SK-N-SH (cell line): ENCODE measurements around the gene SMAD7. TPM values are rescaled to one million over a fixed set of nuclear protein-coding genes. Genes with fewer than 3 reads are reported as not detected.

Experiments
- CTCF ChIA-PET: fragments of 300-600, 350-600 bp; formaldehyde crosslinking; extraction: SDS; loops from one replicate; lab custom pipeline; 2021; lab: Yijun Ruan, JAX
- POLR2A ChIA-PET: fragments of 350-600 bp; sonication (Branson Sonifier 250); formaldehyde crosslinking; extraction: SDS; loops from one replicate; lab custom pipeline; 2020; ENCODE audit warnings: antibody characterized with exemption, inconsistent platforms; lab: Yijun Ruan, JAX
- DNase-seq: peaks from one replicate; pipeline ENCODE4 v3.0.0; 2012
- H2AFZ ChIP-seq: fragments of 200-600 bp; sonication (generic); 2 replicates; pipeline ENCODE4 v1.8.1; 2016; ENCODE audit warnings: antibody characterized with exemption, mild to moderate bottlenecking, low read depth
- H3F3A ChIP-seq: fragments of 200-600 bp; sonication (generic); replicated peaks from 2 replicates; pipeline ENCODE3; 2016; ENCODE audit warnings: antibody characterized with exemption, mild to moderate bottlenecking; ENCODE audit not compliant: insufficient read depth
- H3K27ac ChIP-seq, 2 experiments: fragments of 200-500 bp in 1 of 2; fragments of 200-600 bp in 1 of 2; sonication (Bioruptor generic) in 1 of 2; sonication (generic), shearing (Covaris generic) in 1 of 2; 2 replicates each; pipeline versions ENCODE4 v1.5.1 to v1.6.1; 2014 to 2016; ENCODE audit warnings: low read depth in 2 of 2, inconsistent platforms in 1 of 2, low read length in 1 of 2, mild to moderate bottlenecking in 1 of 2, mixed read lengths in 1 of 2
- H3K27me3 ChIP-seq: fragments of 200-600 bp; sonication (generic), shearing (Covaris generic); 2 replicates; pipeline ENCODE4 v1.6.1; 2016; ENCODE audit warnings: mixed run types; ENCODE audit not compliant: insufficient read depth
- H3K36me3 ChIP-seq, 2 experiments: fragments of 200-500 bp in 1 of 2; fragments of 200-600 bp in 1 of 2; sonication (Bioruptor generic) in 1 of 2; sonication (generic) in 1 of 2; replicated peaks in 1 of 2; 2 replicates each; pipeline versions ENCODE3 to v1.5.1; 2014 to 2016; ENCODE audit warnings: low read length in 1 of 2, mild to moderate bottlenecking in 1 of 2; ENCODE audit not compliant: insufficient read depth in 2 of 2, control insufficient read depth in 1 of 2
- H3K4me1 ChIP-seq, 2 experiments: fragments of 200-500 bp in 1 of 2; fragments of 200-600 bp in 1 of 2; sonication (Bioruptor generic) in 1 of 2; sonication (generic), shearing (Covaris generic) in 1 of 2; 2 replicates each; pipeline versions ENCODE4 v1.5.1 to v1.6.1; 2014 to 2016; ENCODE audit warnings: low read depth in 1 of 2, low read length in 1 of 2, mixed run types in 1 of 2; ENCODE audit not compliant: insufficient read depth in 2 of 2, control insufficient read depth in 1 of 2
- H3K4me2 ChIP-seq: fragments of 200-600 bp; sonication (generic), shearing (Covaris generic); 2 replicates; pipeline ENCODE4 v1.6.1; 2017; ENCODE audit warnings: mixed run types
- H3K4me3 ChIP-seq, 2 experiments: fragments of 200-500 bp in 1 of 2; fragments of 200-600 bp in 1 of 2; sonication (Bioruptor generic) in 1 of 2; sonication (generic), shearing (Covaris generic) in 1 of 2; 2 replicates each; pipeline versions ENCODE4 v1.5.1 to v1.8.1; 2014 to 2016; ENCODE audit warnings: low read depth in 2 of 2, inconsistent platforms in 1 of 2, low read length in 1 of 2, mild to moderate bottlenecking in 1 of 2, mixed read lengths in 1 of 2, moderate library complexity in 1 of 2
- H3K79me2 ChIP-seq: fragments of 200-600 bp; sonication (generic); 2 replicates; pipeline ENCODE4 v1.8.1; 2017; ENCODE audit warnings: mild to moderate bottlenecking; ENCODE audit not compliant: insufficient read depth
- H3K9ac ChIP-seq: fragments of 200-600 bp; sonication (generic); 2 replicates; pipeline ENCODE4 v1.6.1; 2017; ENCODE audit warnings: mixed run types
- H3K9me2 ChIP-seq: fragments of 200-600 bp; sonication (generic); 2 replicates; pipeline ENCODE4 v1.6.1; 2017; ENCODE audit warnings: mixed run types
- H3K9me3 ChIP-seq: fragments of 200-600 bp; sonication (generic); 2 replicates; pipeline ENCODE4 v1.6.1; 2017; ENCODE audit warnings: mixed run types, mild to moderate bottlenecking, moderate library complexity
- H4K20me1 ChIP-seq: fragments of 200-600 bp; sonication (generic); 2 replicates; pipeline ENCODE4 v1.6.1; 2017; ENCODE audit warnings: mild to moderate bottlenecking, mixed run types; ENCODE audit not compliant: insufficient read depth
- CHD2 ChIP-seq: fragments of 150-350 bp; IDR thresholded peaks from 2 replicates; pipeline ENCODE4 v1.6.1; 2018; ENCODE audit warnings: low read length; ENCODE audit not compliant: partially characterized antibody
- EZH2phosphoT487 ChIP-seq: fragments of 200-600 bp; sonication (generic); IDR thresholded peaks from 2 replicates; pipeline ENCODE4 v1.6.1; 2017; ENCODE audit warnings: low read depth, mixed run types, mild to moderate bottlenecking, antibody characterized with exemption, moderate library complexity, borderline replicate concordance
- FOSL2 ChIP-seq: IDR thresholded peaks from 2 replicates; pipeline ENCODE4 v1.4.0; 2012; ENCODE audit warnings: low read depth, mild to moderate bottlenecking, moderate library complexity, borderline replicate concordance
- GABPA ChIP-seq: IDR thresholded peaks from 2 replicates; pipeline ENCODE4 v1.4.0; 2012; ENCODE audit warnings: low read depth, mild to moderate bottlenecking
- GATA2 ChIP-seq: sonication (generic); formaldehyde crosslinking; IDR thresholded peaks from 2 replicates; pipeline ENCODE4 v1.5.0; 2020; ENCODE audit warnings: mild to moderate bottlenecking, missing genetic modification reagents
- JUND ChIP-seq: IDR thresholded peaks from 2 replicates; pipeline ENCODE4 v1.4.0; 2012
- NRF1 ChIP-seq: IDR thresholded peaks from 2 replicates; pipeline ENCODE4 v1.6.1; 2012; ENCODE audit warnings: low read depth, mild to moderate bottlenecking, low read length
- RAD21 ChIP-seq: IDR thresholded peaks from 2 replicates; pipeline ENCODE4 v1.6.1; 2012; ENCODE audit warnings: mild to moderate bottlenecking, low read length
- RCOR1 ChIP-seq: fragments of 150-350 bp; IDR thresholded peaks from 2 replicates; pipeline ENCODE4 v1.6.1; 2017; ENCODE audit warnings: antibody characterized with exemption, low read length
- TAF1 ChIP-seq: IDR thresholded peaks from 2 replicates; pipeline ENCODE4 v1.6.1; 2012; ENCODE audit warnings: low read depth, mild to moderate bottlenecking, low read length, moderate library complexity, borderline replicate concordance
- TEAD4 ChIP-seq: IDR thresholded peaks from 2 replicates; pipeline ENCODE4 v1.4.0; 2012; ENCODE audit warnings: mild to moderate bottlenecking, borderline replicate concordance; ENCODE audit not compliant: insufficient read depth
- YY1 ChIP-seq: IDR thresholded peaks from 2 replicates; pipeline ENCODE4 v1.4.0; 2012; ENCODE audit warnings: low read depth, mild to moderate bottlenecking
- WGBS: methylation state at CpG from one replicate; pipeline ENCODE4 v1.1.6; 2017; ENCODE audit warnings: low lambda C conversion rate; 5-methylcytosine and 5-hydroxymethylcytosine counted together
- polyA plus RNA-seq, 3 experiments: library from polyadenylated mRNA; depleted of rRNA; stranded (reverse); fragments of >200 nt; gene quantifications; 2 replicates each; pipeline ENCODE4 v1.2.3, GENCODE V29; 2012
- TF ChIP-seq, protein P1 (sequence below): IDR thresholded peaks from 2 replicates; pipeline ENCODE4 v1.4.0; 2012; ENCODE audit warnings: low read depth, borderline replicate concordance
- TF ChIP-seq, protein P2 (sequence below): IDR thresholded peaks from 2 replicates; pipeline ENCODE4 v1.4.0; 2012; ENCODE audit warnings: low read depth
- TF ChIP-seq, protein P3 (sequence below): IDR thresholded peaks from 2 replicates; pipeline ENCODE4 v1.6.1; 2012; ENCODE audit warnings: mild to moderate bottlenecking, low read depth, low read length, moderate library complexity

The SMAD7 gene
- polyA plus RNA-seq, 1 of the 3 experiments (the other 2 are of a cell fraction), result 20.0 TPM

DNA sequence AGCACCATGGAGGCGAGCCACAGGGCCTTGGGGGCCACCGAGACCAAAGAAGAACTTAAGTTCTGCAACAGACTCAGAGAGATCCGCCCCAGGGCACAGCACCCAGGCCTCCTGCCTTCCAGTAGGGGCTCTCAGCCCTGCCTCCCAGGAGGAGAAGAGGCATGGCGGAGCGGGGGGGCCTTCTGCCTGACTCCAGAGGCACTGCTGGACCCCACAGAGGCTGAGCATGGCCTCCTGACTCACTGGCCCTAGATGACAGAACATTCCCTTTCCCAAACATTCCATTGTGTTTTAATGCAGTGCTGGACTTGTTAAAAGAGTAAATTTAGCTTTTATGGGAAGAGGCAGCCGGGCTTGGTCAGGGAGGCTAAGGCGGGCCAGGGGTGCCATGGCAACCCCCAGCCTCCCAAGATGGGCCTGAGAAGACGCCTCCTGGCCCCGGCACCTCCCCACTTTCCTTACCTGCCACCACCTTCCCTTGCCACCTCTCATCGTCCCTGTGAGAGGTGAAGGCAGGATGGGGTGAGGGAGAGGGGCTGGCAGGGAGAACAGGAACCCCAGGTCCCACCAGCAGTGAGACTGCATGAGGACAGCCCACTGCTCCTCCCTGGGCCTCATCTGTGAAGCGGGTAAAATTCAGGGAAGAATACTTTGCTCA lies 65.4 kb downstream of the SMAD7 start:
- Histone ChIP-seq H3K79me2 (no peaks in the 10 kb centered on the region), H3F3A (no peaks in the 10 kb centered on the region), H2AFZ (no peak overlapping the region), H3K36me3 (no peaks in the 10 kb centered on the region), H3K4me3 (no peak overlapping the region), H3K9me2 (no peaks in the 10 kb centered on the region), H4K20me1 (no peaks in the 10 kb centered on the region), H3K9ac (no peak overlapping the region), H3K9me3 (no peaks in the 10 kb centered on the region), H3K27ac (no peak overlapping the region)
- DNase-seq, result no peak
- POLR2A ChIA-PET, result no interaction called here
- TF ChIP-seq GABPA (no peak), RAD21 (no peak), TAF1 (no peak), GATA2 (CRISPR knock-in tag) (no peak), TEAD4 (no peak), JUND (no peak), FOSL2 (no peak), YY1 (no peak), CHD2 (no peak), RCOR1 (no peak), NRF1 (no peak), EZH2phosphoT487 (no peak)
- TF ChIP-seq, protein P1, sequence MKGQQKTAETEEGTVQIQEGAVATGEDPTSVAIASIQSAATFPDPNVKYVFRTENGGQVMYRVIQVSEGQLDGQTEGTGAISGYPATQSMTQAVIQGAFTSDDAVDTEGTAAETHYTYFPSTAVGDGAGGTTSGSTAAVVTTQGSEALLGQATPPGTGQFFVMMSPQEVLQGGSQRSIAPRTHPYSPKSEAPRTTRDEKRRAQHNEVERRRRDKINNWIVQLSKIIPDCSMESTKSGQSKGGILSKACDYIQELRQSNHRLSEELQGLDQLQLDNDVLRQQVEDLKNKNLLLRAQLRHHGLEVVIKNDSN, result no peak
- TF ChIP-seq, protein P2, sequence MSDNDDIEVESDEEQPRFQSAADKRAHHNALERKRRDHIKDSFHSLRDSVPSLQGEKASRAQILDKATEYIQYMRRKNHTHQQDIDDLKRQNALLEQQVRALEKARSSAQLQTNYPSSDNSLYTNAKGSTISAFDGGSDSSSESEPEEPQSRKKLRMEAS, result no peak
- TF ChIP-seq, protein P3, sequence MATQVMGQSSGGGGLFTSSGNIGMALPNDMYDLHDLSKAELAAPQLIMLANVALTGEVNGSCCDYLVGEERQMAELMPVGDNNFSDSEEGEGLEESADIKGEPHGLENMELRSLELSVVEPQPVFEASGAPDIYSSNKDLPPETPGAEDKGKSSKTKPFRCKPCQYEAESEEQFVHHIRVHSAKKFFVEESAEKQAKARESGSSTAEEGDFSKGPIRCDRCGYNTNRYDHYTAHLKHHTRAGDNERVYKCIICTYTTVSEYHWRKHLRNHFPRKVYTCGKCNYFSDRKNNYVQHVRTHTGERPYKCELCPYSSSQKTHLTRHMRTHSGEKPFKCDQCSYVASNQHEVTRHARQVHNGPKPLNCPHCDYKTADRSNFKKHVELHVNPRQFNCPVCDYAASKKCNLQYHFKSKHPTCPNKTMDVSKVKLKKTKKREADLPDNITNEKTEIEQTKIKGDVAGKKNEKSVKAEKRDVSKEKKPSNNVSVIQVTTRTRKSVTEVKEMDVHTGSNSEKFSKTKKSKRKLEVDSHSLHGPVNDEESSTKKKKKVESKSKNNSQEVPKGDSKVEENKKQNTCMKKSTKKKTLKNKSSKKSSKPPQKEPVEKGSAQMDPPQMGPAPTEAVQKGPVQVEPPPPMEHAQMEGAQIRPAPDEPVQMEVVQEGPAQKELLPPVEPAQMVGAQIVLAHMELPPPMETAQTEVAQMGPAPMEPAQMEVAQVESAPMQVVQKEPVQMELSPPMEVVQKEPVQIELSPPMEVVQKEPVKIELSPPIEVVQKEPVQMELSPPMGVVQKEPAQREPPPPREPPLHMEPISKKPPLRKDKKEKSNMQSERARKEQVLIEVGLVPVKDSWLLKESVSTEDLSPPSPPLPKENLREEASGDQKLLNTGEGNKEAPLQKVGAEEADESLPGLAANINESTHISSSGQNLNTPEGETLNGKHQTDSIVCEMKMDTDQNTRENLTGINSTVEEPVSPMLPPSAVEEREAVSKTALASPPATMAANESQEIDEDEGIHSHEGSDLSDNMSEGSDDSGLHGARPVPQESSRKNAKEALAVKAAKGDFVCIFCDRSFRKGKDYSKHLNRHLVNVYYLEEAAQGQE, result no peak
- TF ChIP-seq, all 33 proteins: peak for 0
- Histone ChIP-seq H3K4me2 (no peak overlapping the region), H3K27me3 (no peaks in the 10 kb centered on the region), H3K4me1 (peaks cover 0 to 18% of the 10 kb centered on the region in 2 experiments; a peak in 1 of 4 replicates)
- WGBS, result 89% methylated on average over 9 of the region's 11 CpGs
- CTCF ChIA-PET, result no interaction called here
